Epithelial cell of esophagus (primary cell): ENCODE data around the gene SND1.

Source experiments
- DNase-seq: peaks from one replicate; pipeline ENCODE4 v3.0.0; 2010; ENCODE audit warnings: low read depth
- H3K4me3 ChIP-seq: 2 replicates; pipeline ENCODE4 v1.5.1; 2011; ENCODE audit warnings: mild to moderate bottlenecking, low read length, control low read depth
- CTCF ChIP-seq: IDR thresholded peaks from 2 replicates; pipeline ENCODE4 v1.5.1; 2011; ENCODE audit warnings: low read depth, mild to moderate bottlenecking, low read length, control low read depth, inconsistent platforms; ENCODE audit not compliant: insufficient read depth; ENCODE audit errors: missing control alignments

Gene SND1

DNA sequence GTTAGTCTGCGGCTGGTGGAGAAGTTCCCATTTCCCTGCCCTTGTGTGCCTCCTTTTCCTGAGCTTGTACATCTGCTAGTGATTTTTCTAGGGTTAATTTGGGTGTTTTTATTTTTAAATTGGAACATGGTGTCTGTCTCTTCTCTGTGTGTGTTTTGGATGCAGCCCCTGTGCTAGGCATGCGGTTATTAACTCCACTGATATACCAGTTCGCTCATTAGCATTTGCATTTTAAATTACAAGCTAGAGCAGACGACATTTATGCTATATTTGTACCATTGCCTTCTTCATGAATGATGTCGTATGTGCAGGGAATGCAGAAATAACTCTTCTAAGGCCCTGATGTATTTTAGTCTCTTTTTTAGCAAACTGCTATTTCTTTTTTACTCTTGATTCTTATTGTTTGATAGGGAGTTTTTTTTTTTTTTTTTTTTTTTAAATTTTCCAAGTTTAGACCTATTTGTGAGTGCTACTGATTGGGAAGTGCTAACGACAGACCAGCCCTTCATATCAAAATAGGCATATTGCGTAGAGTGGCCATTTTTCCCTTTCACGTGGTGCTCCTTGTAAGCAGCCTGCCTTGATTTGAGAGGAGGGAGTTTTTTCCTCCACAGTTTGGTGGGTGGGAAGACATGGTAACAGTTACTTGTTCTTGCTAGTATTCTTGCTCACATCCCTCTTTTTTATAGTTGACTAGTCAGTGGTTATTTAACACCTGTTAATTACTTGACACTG is 289.6 kb downstream of the SND1 start:
- no peak overlapping the region for H3K4me3 ChIP-seq
- no peak for TF ChIP-seq CTCF
- DNase-seq: no peak

DNA sequence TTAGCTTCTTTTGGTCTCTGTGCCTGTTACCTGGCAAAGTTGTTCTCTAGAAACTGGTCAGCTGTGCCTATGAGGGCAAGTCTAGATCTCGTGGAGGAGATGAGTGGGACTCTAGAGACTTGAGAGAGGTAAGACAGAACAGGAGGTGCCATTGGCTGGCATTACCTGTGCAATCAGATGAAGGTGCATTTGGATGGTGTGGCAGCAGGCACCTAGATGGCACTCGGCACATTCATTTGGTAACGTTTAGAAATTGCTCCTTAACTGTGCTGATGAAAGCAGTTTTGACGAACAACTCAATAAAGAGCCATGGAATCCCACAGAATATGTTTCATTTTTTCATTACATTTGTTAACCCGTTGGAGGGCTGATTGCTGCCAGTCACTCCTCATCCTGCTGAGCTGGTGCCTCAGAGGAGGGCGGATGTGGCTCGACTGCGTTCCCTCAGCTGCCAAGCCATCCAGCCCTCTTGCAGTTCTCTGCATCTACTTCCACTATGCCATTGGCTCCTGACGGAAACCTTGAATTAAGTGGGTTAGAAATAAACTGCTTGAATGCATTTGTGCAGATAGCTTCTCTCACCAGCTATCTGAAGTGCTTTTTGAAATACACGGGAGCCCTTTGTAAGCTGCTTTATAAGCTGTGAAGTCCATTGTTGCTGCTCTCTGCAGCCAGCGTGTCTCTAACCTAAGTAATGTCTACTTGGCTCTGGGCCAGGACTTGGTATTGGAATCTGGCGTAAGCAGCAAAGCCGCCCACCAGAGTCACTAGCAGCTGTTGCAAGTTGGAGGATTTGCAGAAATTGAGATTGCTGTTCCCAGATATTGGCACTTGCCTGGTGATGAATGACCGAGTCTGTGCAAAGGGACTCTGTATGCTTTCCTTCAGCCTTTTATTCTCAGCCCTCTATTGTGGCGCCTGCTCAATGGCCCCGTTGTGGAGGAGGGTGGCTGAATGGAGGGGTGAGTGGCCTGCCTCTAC is 291.8 kb downstream of the SND1 start:
- DNase-seq: no peak
- no peak overlapping the region for H3K4me3 ChIP-seq
- no peak for TF ChIP-seq CTCF

- DNase-seq: peak; percentile 58
- H3K4me3 ChIP-seq: no peak overlapping the region
- no peak for TF ChIP-seq CTCF
Measured at GRCh38 chr7:127946111-127946510, 294.1 kb downstream of the SND1 start.

- no peak overlapping the region for H3K4me3 ChIP-seq
- DNase-seq: no peak
- TF ChIP-seq CTCF: no peak
Measured at GRCh38 chr7:127946847-127947246, 294.9 kb downstream of the SND1 start.

DNA sequence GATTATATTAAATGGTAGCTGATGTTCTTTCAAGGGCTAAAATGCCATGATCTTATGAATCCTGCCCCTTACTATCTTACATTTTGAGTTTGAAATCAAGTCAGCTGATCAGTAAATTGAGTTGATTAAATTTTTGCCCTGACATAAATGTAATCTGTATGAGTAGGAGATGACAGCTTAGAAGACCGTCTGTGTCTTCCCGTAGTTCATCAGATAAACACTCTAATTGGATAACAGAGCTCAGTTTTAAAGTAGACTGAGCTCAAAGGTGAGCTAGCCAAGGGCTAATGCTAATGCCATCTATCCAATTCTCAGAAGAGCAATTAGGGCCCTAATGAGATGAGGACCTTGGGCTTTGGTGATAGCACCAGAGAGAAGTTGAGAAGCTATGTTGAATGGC is 296.3 kb downstream of the SND1 start:
- H3K4me3 ChIP-seq: no peak overlapping the region
- DNase-seq: no peak
- no peak for TF ChIP-seq CTCF

DNA sequence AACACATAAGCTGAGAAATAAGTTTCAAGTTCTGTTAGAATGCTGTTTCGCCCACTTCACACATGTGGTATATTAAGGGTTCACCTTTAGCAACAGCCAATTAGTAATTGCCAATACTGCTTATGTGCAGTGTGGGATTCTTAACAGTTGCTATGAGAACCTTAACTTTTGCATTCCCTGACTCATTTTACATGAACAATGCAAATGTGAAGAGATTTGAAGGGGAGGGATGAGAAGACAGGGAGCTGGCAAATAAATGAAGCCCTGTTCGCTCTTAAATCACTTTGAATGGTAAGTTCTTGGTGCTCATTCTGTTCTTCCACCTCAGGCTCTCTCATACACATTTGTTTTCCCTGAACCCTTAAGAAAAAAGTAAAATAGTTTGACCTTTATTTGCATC is 296.9 kb downstream of the SND1 start:
- TF ChIP-seq CTCF: no peak
- H3K4me3 ChIP-seq: no peak overlapping the region
- no peak for DNase-seq

DNA sequence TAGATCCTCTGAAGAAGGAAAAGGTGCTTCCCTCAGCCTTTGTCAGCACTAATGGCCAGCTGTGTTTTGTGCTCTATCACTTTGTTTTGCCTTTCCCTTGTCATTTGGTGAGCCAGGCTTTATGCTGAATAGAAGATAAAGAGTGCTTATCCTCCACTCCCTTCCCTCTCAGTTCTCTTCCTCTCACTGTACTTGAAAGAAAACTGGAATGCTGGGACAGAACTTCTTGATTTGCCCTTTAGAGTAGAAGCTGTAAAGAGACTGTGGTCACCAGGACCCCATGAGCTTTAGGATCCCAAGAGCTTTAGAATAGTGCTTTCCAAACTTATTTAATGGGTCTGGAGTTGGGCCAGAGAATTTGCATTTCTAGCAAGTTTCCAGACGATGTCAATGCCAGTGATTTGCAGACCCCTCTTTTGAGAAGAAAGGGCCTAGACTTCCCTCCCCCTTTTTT is 297.8 kb downstream of the SND1 start:
- no peak for DNase-seq
- H3K4me3 ChIP-seq: no peak overlapping the region
- TF ChIP-seq CTCF: no peak
